Measurements from ENCODE around the gene TSHZ3.
A peak's percentile ranks its signal among the peaks of the same experiment; 100 is the strongest.

TSHZ3 gene

GRCh38 chr19:31313291-31314030 lies 35.8 kb downstream of the TSHZ3 start:
- DNase-seq: no peak

- DNase-seq: no peak
Observed at GRCh38 chr19:31312677-31313244, 36.5 kb downstream of the TSHZ3 start.

- DNase-seq: peak; percentile 53 to 54
Observed at GRCh38 chr19:31312009-31312676, 37.1 kb downstream of the TSHZ3 start.

GRCh38 chr19:31310432-31311133 lies 38.7 kb downstream of the TSHZ3 start:
- no peak for DNase-seq

- DNase-seq: no peak
Observed at GRCh38 chr19:31308781-31309180, 40.5 kb downstream of the TSHZ3 start.

GRCh38 chr19:31307071-31307669 lies 42.1 kb downstream of the TSHZ3 start:
- no peak for DNase-seq

- no peak for DNase-seq
Observed at GRCh38 chr19:31306006-31306753, 43.1 kb downstream of the TSHZ3 start.

- no peak for DNase-seq
Observed at GRCh38 chr19:31304831-31305312, 44.4 kb downstream of the TSHZ3 start.

GRCh38 chr19:31303262-31303815 lies 45.9 kb downstream of the TSHZ3 start:
- DNase-seq: no peak

- no peak for DNase-seq
Observed at GRCh38 chr19:31301306-31301980, 47.8 kb downstream of the TSHZ3 start.

- DNase-seq: no peak
Observed at GRCh38 chr19:31300422-31300821, 48.8 kb downstream of the TSHZ3 start.

GRCh38 chr19:31299665-31300064 lies 49.6 kb downstream of the TSHZ3 start:
- no peak for DNase-seq

GRCh38 chr19:31297991-31298390 lies 51.2 kb downstream of the TSHZ3 start:
- no peak for DNase-seq

GRCh38 chr19:31296741-31297390 lies 52.4 kb downstream of the TSHZ3 start:
- DNase-seq: no peak

- no peak for DNase-seq
Observed at GRCh38 chr19:31294189-31294588, 55.0 kb downstream of the TSHZ3 start.

- DNase-seq: no peak
Observed at GRCh38 chr19:31292639-31293185, 56.5 kb downstream of the TSHZ3 start.

- DNase-seq: no peak
Observed at GRCh38 chr19:31290931-31291590, 58.2 kb downstream of the TSHZ3 start.

- no peak for DNase-seq
Observed at GRCh38 chr19:31289976-31290375, 59.3 kb downstream of the TSHZ3 start.

- DNase-seq: no peak
Observed at GRCh38 chr19:31289381-31289880, 59.8 kb downstream of the TSHZ3 start.

GRCh38 chr19:31286491-31286890 lies 62.7 kb downstream of the TSHZ3 start:
- DNase-seq: no peak
